Kidney glomerular epithelial cell (primary cell): ENCODE data around the gene ZNF536.
A peak's percentile ranks its signal among the peaks of the same experiment; 100 is the strongest.

Experiments used
- DNase-seq: peaks from one replicate; lab custom pipeline; 2025; lab: John Stamatoyannopoulos, UW

The ZNF536 gene

GRCh38 chr19:30563691-30564090 is 191.5 kb downstream of the ZNF536 start:
- no peak for DNase-seq

- no peak for DNase-seq
These were observed 192.4 kb downstream of the ZNF536 start for GRCh38 chr19:30564551-30565011.

- DNase-seq: peak; percentile 9
These were observed 193.5 kb downstream of the ZNF536 start for GRCh38 chr19:30565636-30566035.

- no peak for DNase-seq
These were observed 194.7 kb downstream of the ZNF536 start for GRCh38 chr19:30566681-30567420.

- DNase-seq: no peak
These were observed 195.5 kb downstream of the ZNF536 start for GRCh38 chr19:30567536-30568232.

GRCh38 chr19:30570194-30570593 is 198.0 kb downstream of the ZNF536 start:
- DNase-seq: no peak

GRCh38 chr19:30577551-30578105 is 205.4 kb downstream of the ZNF536 start:
- DNase-seq: no peak

GRCh38 chr19:30579419-30579818 is 207.2 kb downstream of the ZNF536 start:
- no peak for DNase-seq

GRCh38 chr19:30580673-30581072 is 208.5 kb downstream of the ZNF536 start:
- DNase-seq: no peak

GRCh38 chr19:30584090-30584489 is 211.9 kb downstream of the ZNF536 start:
- DNase-seq: no peak

GRCh38 chr19:30587869-30588268 is 215.7 kb downstream of the ZNF536 start:
- no peak for DNase-seq

GRCh38 chr19:30590596-30591229 is 218.5 kb downstream of the ZNF536 start:
- no peak for DNase-seq

GRCh38 chr19:30593356-30593755 is 221.2 kb downstream of the ZNF536 start:
- no peak for DNase-seq

GRCh38 chr19:30593975-30594745 is 222.0 kb downstream of the ZNF536 start:
- no peak for DNase-seq

- no peak for DNase-seq
These were observed 224.1 kb downstream of the ZNF536 start for GRCh38 chr19:30596268-30596667.

GRCh38 chr19:30596813-30597399 is 224.7 kb downstream of the ZNF536 start:
- DNase-seq: no peak

GRCh38 chr19:30598688-30599087 is 226.5 kb downstream of the ZNF536 start:
- no peak for DNase-seq

GRCh38 chr19:30602661-30603350 is 230.6 kb downstream of the ZNF536 start:
- DNase-seq: no peak

- DNase-seq: no peak
These were observed 232.5 kb downstream of the ZNF536 start for GRCh38 chr19:30604657-30605056.

GRCh38 chr19:30605333-30605732 is 233.1 kb downstream of the ZNF536 start:
- no peak for DNase-seq
